ENCODE data around the gene GIPR.
A peak's percentile ranks its signal among the peaks of the same experiment; 100 is the strongest.

DNA sequence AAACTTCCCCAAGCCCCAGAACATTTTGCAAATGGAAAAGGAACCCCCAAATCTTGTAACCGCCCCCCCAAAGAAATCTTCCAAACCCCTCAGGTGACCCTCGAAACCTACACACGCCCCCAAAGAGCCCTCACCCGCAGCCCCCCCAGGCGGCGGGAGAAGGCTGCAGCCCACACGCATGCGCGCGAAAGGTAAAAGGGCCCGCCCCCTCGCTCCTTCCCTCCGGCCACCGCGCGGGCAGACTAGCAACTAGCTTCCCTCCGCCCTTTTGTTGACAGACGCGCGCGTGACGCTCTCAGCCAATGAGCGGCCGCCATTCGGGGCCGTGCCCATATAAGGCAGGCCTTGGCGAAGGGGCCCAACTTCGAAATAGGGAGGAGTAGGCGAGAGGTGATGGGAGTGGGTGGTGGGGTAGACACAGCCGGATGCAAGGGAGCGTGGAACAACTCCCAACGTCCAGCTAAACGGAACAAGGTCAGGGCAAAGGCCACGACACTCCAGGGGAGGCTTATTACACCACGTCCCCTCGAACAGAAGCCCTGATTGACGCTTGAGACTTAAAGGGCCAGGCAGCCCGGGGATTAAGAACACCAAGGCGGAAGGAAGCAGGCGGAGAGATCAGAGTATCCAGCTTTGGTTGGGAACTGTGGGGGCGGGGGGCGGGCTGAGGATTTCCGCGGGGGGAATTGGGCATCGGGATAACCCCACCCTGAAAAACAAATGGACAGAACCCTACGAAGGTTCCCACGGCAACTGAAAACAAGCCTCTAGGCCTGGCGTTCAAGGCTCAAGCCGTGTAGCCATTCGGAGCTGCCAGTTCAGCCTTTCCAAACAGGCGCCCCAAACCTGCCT lies 49.3 kb downstream of the GIPR start:
- peak; percentile 66 to 95 (median 88) for TF ChIP-seq POLR2AphosphoS5 (IDR thresholded peaks at IDR 0.05)
- TF ChIP-seq POLR2A (IDR thresholded peaks at IDR 0.05), result peak in 2 of 4 donors; percentile 21 to 75
- TF ChIP-seq, protein P1, sequence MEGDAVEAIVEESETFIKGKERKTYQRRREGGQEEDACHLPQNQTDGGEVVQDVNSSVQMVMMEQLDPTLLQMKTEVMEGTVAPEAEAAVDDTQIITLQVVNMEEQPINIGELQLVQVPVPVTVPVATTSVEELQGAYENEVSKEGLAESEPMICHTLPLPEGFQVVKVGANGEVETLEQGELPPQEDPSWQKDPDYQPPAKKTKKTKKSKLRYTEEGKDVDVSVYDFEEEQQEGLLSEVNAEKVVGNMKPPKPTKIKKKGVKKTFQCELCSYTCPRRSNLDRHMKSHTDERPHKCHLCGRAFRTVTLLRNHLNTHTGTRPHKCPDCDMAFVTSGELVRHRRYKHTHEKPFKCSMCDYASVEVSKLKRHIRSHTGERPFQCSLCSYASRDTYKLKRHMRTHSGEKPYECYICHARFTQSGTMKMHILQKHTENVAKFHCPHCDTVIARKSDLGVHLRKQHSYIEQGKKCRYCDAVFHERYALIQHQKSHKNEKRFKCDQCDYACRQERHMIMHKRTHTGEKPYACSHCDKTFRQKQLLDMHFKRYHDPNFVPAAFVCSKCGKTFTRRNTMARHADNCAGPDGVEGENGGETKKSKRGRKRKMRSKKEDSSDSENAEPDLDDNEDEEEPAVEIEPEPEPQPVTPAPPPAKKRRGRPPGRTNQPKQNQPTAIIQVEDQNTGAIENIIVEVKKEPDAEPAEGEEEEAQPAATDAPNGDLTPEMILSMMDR (IDR thresholded peaks at IDR 0.05), result peak in 1 of 7 experiments; percentile 40
- peak; percentile 65 for TF ChIP-seq EP300 (IDR thresholded peaks at IDR 0.05)
